Fibroblast of lung (primary cell): ENCODE data around the gene MBL2. TPM values are rescaled to one million over a fixed set of nuclear protein-coding genes. Genes with fewer than 3 reads are reported as not detected.

Experiments used
- DNase-seq, 2 donors: peaks; one replicate each; pipeline versions ENCODE4 v3.0.0 to v3.0.0-alpha.2; 2010; ENCODE audit warnings: low read depth in 2 of 2
- H2AFZ ChIP-seq: 2 replicates; pipeline ENCODE4 v1.5.1; 2012; ENCODE audit warnings: low read length, control low read depth, inconsistent platforms
- H3K27ac ChIP-seq: 2 replicates; pipeline ENCODE4 v1.5.1; 2011; ENCODE audit warnings: low read length, control low read depth; ENCODE audit not compliant: insufficient read depth
- H3K27me3 ChIP-seq: 2 replicates; pipeline ENCODE4 v1.5.1; 2011; ENCODE audit warnings: mild to moderate bottlenecking, low read length; ENCODE audit not compliant: control insufficient read depth, insufficient read depth
- H3K36me3 ChIP-seq: 2 replicates; pipeline ENCODE4 v1.5.1; 2011; ENCODE audit warnings: low read length; ENCODE audit not compliant: control insufficient read depth, insufficient read depth
- H3K4me1 ChIP-seq: 2 replicates; pipeline ENCODE4 v1.5.1; 2011; ENCODE audit warnings: low read length; ENCODE audit not compliant: control insufficient read depth, insufficient read depth; ENCODE audit errors: extremely low read depth
- H3K4me2 ChIP-seq: 2 replicates; pipeline ENCODE4 v1.5.1; 2011; ENCODE audit warnings: low read length, control low read depth; ENCODE audit not compliant: insufficient read depth; ENCODE audit errors: extremely low read depth
- H3K4me3 ChIP-seq, 4 experiments: fragments of 200-600 bp in 1 of 4; sonication (generic) in 1 of 4; replicated peaks in 1 of 4; 2 replicates each; pipeline ENCODE4 v1.5.1; 2011 to 2016; ENCODE audit warnings: low read length in 4 of 4, low read depth in 3 of 4, mild to moderate bottlenecking in 3 of 4, control low read depth in 2 of 4, inconsistent platforms in 1 of 4, mixed read lengths in 1 of 4; ENCODE audit not compliant: insufficient read depth in 1 of 4; ENCODE audit errors: control extremely low read depth in 1 of 4
- H3K79me2 ChIP-seq: 2 replicates; pipeline ENCODE4 v1.5.1; 2012; ENCODE audit warnings: mild to moderate bottlenecking, low read length, inconsistent platforms; ENCODE audit not compliant: control insufficient read depth, insufficient read depth
- H3K9ac ChIP-seq: 2 replicates; pipeline ENCODE4 v1.5.1; 2011; ENCODE audit warnings: mild to moderate bottlenecking, low read length, control low read depth; ENCODE audit not compliant: insufficient read depth
- H3K9me3 ChIP-seq: 2 replicates; pipeline ENCODE4 v1.5.1; 2012; ENCODE audit warnings: low read depth, low read length; ENCODE audit not compliant: control insufficient read depth, insufficient read depth
- H4K20me1 ChIP-seq: 2 replicates; pipeline ENCODE4 v1.5.1; 2011; ENCODE audit warnings: low read length; ENCODE audit not compliant: control insufficient read depth, insufficient read depth; ENCODE audit errors: extremely low read depth
- EZH2 ChIP-seq: IDR thresholded peaks from 2 replicates; pipeline ENCODE4 v1.5.1; 2012; ENCODE audit warnings: low read length, control low read depth, mild to moderate bottlenecking; ENCODE audit errors: missing control alignments
- polyA plus RNA-seq, 2 donors: library from polyadenylated mRNA; depleted of rRNA in 1 of 2; stranded (reverse) in 1 of 2; unstranded in 1 of 2; fragments of >200 nt; gene quantifications; 2 replicates each; pipeline ENCODE4 v1.2.1, GENCODE V29; 2011 to 2012; ENCODE audit warnings: missing spikeins in 1 of 2
- total RNA-seq: library from RNA; depleted of rRNA; stranded (reverse); fragments of >200 nt; gene quantifications from 2 replicates; pipeline ENCODE4 v1.2.1, GENCODE V29; 2014
- TF ChIP-seq, protein P1 (sequence below), 2 donors: IDR thresholded peaks in 1 of 2; conservative IDR thresholded peaks in 1 of 2; 1 replicate in 1 of 2; 2 replicates in 1 of 2; pipeline ENCODE4 v1.5.1; 2011 to 2012; ENCODE audit warnings: low read length in 2 of 2, control low read depth in 1 of 2, inconsistent platforms in 1 of 2, low read depth in 1 of 2, mild to moderate bottlenecking in 1 of 2

MBL2 gene
- total and polyA plus RNA-seq, 2 donors (not counting 1 experiment from before 2014, with no cell fraction given): not detected

DNA sequence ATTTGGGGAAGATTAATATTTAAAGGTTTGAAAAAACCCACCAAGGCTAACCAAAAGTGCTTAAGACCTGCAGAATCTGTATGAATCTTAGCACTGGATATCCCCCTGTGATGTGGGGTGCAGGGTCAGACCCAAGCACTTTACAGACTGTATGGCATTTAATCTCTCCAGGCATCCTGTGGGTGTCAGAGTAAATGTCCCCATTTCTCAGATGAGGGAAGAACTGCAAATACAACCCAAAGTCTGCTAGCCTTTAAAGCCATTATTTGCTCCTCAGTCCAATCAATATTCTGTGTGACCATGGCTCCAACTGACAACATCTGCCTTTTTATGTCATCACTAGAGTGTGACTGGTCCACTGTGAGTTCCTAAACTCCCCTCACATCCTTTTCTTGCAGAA, 10.0 kb upstream of the MBL2 start:
- DNase-seq: no peak
- H3K36me3 ChIP-seq: no peaks in the 10 kb centered on the region
- H3K9me3 ChIP-seq: no peaks in the 10 kb centered on the region
- H3K9ac ChIP-seq: no peak overlapping the region
- peaks cover 2% of the 10 kb centered on the region for H3K27me3 ChIP-seq
- TF ChIP-seq, protein P1, sequence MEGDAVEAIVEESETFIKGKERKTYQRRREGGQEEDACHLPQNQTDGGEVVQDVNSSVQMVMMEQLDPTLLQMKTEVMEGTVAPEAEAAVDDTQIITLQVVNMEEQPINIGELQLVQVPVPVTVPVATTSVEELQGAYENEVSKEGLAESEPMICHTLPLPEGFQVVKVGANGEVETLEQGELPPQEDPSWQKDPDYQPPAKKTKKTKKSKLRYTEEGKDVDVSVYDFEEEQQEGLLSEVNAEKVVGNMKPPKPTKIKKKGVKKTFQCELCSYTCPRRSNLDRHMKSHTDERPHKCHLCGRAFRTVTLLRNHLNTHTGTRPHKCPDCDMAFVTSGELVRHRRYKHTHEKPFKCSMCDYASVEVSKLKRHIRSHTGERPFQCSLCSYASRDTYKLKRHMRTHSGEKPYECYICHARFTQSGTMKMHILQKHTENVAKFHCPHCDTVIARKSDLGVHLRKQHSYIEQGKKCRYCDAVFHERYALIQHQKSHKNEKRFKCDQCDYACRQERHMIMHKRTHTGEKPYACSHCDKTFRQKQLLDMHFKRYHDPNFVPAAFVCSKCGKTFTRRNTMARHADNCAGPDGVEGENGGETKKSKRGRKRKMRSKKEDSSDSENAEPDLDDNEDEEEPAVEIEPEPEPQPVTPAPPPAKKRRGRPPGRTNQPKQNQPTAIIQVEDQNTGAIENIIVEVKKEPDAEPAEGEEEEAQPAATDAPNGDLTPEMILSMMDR (conservative IDR thresholded peaks at IDR 0.05 in 1 of 2, IDR thresholded peaks at IDR 0.05 in 1 of 2; ENCODE audit: low read depth in 1 of 2, low read length in 2 of 2): no peak
- TF ChIP-seq EZH2: no peak
- H3K79me2 ChIP-seq: no peaks in the 10 kb centered on the region
- no peaks in the 10 kb centered on the region for H3K4me1 ChIP-seq
- H3K4me2 ChIP-seq: no peak overlapping the region
- H3K4me3 ChIP-seq: no peak overlapping the region
- H3K27ac ChIP-seq: no peak overlapping the region
- H2AFZ ChIP-seq: no peak overlapping the region
- no peaks in the 10 kb centered on the region for H4K20me1 ChIP-seq

DNA sequence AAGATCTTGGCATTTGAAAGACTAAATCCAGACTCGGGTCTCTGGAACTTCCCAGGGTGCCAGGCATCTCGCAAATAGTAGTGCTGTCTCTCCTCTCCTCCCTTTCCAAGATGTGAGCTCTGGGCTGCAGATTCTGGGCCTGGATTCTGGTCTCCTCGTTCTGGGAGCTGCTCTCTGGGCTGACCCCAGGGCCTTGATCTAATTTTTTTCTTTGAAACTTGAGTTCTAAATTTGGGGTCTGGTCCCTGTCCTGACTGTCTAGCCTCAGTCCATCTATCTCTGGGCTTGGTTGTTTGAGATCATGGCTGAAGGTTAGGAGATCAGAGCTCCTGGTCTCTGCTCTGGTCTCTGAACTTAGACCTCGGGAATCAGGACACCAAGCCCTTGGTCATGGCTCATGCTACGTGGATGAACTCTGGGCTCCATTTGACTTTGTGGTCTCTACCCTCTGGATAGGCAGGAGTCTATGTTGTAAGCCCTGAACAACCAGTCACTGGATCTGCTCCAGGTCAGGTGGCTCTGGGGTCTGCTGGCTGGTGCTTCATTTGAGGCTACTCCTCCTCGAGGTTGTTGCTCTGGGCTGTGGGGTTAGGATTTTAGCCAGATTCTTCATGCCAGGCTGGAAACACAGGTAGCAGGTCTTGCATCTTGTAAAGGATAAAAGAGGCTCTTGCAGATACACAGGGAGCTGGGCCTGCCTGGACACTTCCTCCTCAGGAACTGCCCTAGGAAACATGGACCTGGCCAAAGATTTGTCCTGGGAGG, 8.0 kb upstream of the MBL2 start:
- no peak overlapping the region for H3K4me2 ChIP-seq
- H2AFZ ChIP-seq: no peak overlapping the region
- peaks cover 2% of the 10 kb centered on the region for H3K27me3 ChIP-seq
- no peaks in the 10 kb centered on the region for H3K9me3 ChIP-seq
- H3K4me1 ChIP-seq: no peaks in the 10 kb centered on the region
- H3K79me2 ChIP-seq: no peaks in the 10 kb centered on the region
- no peak for TF ChIP-seq EZH2
- TF ChIP-seq, protein P1 (conservative IDR thresholded peaks at IDR 0.05 in 1 of 2, IDR thresholded peaks at IDR 0.05 in 1 of 2; ENCODE audit: low read depth in 1 of 2, low read length in 2 of 2): no peak
- no peak overlapping the region for H3K9ac ChIP-seq
- no peak overlapping the region for H3K4me3 ChIP-seq
- no peak for DNase-seq
- no peaks in the 10 kb centered on the region for H3K36me3 ChIP-seq
- no peak overlapping the region for H3K27ac ChIP-seq
- H4K20me1 ChIP-seq: no peaks in the 10 kb centered on the region

DNA sequence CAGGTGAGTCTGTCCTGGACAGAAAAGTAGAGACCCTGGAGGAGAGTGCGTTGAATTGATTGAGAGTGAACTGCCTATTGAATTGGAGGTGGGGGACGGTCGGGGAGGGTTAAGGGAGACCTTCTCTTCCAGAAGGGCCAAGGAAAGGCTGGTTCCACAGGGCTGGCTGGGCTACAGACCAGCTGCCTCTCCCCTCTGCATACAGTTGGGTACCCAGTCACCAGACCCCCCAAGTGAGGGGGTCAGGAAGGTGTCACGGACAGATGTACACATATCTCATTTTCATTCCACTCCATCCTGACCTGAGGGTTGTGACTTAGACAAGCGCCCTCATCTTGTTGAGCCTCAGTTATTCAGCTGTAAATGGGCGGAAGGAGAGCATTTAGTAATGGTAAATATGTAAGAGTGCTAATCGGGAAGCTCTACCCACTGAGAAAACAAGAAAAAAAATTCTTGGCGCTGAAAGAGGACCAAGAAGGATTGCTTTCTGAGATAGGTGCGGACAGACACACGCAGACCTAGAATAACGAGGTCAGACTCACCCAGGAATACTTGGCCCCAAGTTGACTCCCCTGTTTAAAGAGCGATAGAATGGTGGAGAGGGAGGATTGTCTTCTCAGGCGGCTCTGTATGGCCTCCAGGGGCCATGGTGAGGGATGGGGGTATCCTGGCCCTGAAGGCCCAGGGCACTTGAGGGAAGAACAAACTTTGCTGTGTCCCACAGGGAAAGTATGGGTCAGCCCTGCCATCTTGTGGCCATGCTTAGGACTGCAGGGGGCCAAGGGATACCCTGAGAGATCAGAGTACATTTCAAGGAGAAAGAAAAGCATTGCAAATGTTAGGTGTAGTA, 7.2 kb upstream of the MBL2 start:
- H3K36me3 ChIP-seq: no peaks in the 10 kb centered on the region
- no peak overlapping the region for H3K4me3 ChIP-seq
- peak; percentile 30 to 68 for DNase-seq

More for the DNA sequence above, 7.2 kb upstream of the MBL2 start:
- Histone ChIP-seq H3K9ac (no peak overlapping the region), H4K20me1 (no peaks in the 10 kb centered on the region), H3K4me1 (no peaks in the 10 kb centered on the region), H3K4me2 (no peak overlapping the region), H2AFZ (no peak overlapping the region), H3K79me2 (no peaks in the 10 kb centered on the region), H3K9me3 (no peaks in the 10 kb centered on the region), H3K27me3 (peaks cover 2% of the 10 kb centered on the region), H3K27ac (no peak overlapping the region)
- TF ChIP-seq, protein P1 (conservative IDR thresholded peaks at IDR 0.05 in 1 of 2, IDR thresholded peaks at IDR 0.05 in 1 of 2; ENCODE audit: low read depth in 1 of 2, low read length in 2 of 2): peak; percentile 96 to 99
- TF ChIP-seq EZH2: no peak
